ENCODE data around the gene OMP. TPM values are rescaled to one million over a fixed set of nuclear protein-coding genes. Genes with fewer than 3 reads are reported as not detected.
A peak's percentile ranks its signal among the peaks of the same experiment; 100 is the strongest.

Gene OMP
- total RNA-seq, 3 donors from 2014 or later = not detected

DNA sequence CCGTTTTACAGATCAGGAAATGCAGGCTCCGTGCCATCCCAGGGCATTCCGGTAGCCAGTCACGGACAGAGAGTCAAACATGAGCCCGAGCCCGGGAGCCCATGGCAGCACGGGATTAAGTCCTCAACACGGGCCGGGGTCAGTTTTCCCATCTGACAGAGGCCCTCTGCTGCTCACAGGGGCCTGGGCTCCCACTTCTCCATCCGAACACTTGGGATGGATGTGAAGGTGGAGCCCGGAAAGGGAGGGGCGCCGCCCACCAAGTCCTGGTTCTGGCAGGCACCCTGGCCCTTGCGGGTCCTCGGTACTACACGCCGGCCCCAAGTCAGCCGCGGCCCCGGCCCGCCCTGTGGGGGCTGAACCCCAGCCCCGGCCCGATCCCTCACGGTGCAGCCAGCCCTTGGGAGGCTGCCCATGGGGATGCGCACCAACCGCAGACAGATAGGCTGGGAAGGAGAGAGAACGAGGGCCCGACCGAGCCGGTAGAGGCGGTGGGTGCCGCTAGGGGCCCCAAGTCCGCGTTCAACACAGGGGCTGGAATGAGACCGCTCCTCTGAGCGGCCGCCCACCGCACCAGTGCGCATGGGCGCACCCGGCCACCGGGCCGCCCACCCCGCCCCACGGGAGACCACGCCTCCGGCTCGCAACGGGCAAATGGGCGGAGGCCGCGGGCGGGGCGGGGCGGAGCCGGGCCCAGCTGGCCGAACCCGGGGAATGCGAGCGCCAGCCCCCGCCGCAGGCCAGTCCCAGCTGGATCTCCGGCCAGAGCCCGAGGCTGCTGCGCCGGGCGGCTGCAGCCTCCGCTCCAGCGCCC, 36.2 kb upstream of the OMP start, which contains the start of gene CAPN5:
Gene CAPN5, plus strand, starts transcription at position 743 of the 814 bp plus-strand sequence. CDS start 17,916 bp downstream, outside the sequence.
- Histone ChIP-seq H3K36me3 (no peaks in the 10 kb centered on the region), H3K27me3 (no peaks in the 10 kb centered on the region), H3K27ac (peak within 1 kb of the TSS; percentile 84 to 98), H3K9me3 (no peaks in the 10 kb centered on the region), H3K4me1 (no peaks in the 10 kb centered on the region), H3K4me3 (peak within 1 kb of the TSS; percentile 65 to 94 (median 66))
- peak; percentile 78 to 80 for DNase-seq (ENCODE audit: low spot score in 2 of 2)
- intact Hi-C loops (cut with DNase I; ENCODE audit: low total_unique reads) = loop anchor here (1.0 to 10.0 kb wide), 2 partner anchors 58 to 252 kb away; no protein-coding TSS in a partner anchor
- TF ChIP-seq, protein P1, sequence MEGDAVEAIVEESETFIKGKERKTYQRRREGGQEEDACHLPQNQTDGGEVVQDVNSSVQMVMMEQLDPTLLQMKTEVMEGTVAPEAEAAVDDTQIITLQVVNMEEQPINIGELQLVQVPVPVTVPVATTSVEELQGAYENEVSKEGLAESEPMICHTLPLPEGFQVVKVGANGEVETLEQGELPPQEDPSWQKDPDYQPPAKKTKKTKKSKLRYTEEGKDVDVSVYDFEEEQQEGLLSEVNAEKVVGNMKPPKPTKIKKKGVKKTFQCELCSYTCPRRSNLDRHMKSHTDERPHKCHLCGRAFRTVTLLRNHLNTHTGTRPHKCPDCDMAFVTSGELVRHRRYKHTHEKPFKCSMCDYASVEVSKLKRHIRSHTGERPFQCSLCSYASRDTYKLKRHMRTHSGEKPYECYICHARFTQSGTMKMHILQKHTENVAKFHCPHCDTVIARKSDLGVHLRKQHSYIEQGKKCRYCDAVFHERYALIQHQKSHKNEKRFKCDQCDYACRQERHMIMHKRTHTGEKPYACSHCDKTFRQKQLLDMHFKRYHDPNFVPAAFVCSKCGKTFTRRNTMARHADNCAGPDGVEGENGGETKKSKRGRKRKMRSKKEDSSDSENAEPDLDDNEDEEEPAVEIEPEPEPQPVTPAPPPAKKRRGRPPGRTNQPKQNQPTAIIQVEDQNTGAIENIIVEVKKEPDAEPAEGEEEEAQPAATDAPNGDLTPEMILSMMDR (IDR thresholded peaks at IDR 0.05) = peak in 1 of 3 donors; percentile 28
- TF ChIP-seq POLR2AphosphoS5 (IDR thresholded peaks at IDR 0.05) (peak; percentile 55 to 70 (median 68)), POLR2A (IDR thresholded peaks at IDR 0.05) (peak; percentile 81)

DNA sequence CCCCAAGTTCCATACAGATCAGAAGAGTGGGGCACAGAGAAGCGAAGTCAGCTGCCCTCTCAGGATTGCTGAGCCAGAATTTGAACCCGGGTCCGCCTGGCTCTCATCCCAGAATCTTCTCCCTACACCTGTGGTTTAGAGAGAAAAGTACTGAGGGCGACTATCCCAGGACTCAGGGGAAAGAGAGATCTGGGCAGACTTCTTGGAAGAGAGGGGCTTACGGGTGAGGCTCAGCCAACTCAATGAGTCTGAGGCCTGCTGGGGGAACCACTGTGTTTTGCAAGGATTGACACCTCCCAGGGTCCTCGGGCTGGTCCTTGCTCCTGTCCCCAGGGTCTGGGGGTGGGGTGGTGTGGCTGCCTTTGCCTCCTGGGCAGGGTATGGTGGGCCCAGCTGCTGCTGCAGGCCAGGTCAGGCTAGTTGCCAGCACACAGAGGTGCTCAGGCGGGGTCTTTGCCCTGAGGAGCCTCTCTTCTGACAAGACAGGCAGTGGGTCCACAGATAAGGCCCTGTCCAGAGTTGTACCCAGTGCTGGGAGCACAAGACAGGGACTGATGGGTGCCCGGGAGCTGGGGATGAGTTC, 34.7 kb upstream of the OMP start:
- intact Hi-C loops (cut with DNase I; ENCODE audit: low total_unique reads) = loop anchor here (10.0 kb wide), 1 partner anchor 253 kb away; no protein-coding TSS in a partner anchor
- H3K4me1 ChIP-seq = peaks cover 2 to 5% of the 10 kb centered on the region in 2 donors

DNA sequence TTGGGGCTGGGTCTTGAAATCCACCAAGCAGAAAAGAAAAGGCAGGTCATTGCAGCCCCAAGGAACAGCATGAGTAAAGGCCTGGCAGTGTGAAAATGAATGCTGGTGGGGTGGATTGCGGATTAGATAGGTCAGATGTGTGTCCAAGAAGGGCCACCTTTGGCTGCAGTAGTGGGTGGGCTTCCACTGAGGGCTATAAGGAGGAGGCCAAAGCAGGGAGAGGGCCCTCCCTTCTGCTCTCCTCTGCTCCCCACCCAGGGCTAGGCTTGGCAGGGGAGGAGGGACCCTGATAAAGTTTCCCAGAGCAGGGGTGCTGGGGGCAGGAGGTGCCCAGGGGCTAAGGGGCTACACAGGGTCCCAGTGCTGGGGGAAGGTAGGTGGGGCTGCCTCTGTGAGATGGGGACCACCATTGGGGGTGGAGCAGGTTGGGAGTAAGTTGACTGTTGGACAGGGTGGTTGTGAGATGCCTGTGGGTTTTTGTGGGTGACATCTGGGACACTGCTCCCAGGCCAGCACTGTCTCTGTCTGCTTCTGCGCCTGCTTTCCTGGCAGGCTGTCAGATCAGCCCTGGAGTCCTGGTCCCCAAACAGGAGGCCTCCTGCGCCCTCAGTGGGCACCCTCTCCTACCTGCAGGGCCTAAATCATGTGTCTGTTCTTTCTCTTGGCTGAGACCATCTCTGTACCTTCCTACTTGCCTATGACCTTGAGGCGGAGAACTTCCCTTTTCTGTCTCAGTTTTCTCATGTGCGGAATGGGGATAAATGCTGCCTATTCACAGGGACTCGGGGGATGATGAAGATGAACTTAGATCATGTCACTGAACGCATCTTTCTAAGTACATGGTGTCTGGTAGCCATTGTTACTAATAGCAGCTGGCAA, 33.9 kb upstream of the OMP start:
- DNase-seq (ENCODE audit: low spot score in 2 of 2) = peak in 1 of 2 donors; percentile 46
- TF ChIP-seq POLR2AphosphoS5 (IDR thresholded peaks at IDR 0.05) (no peak), POLR2A (IDR thresholded peaks at IDR 0.05) (no peak)
- TF ChIP-seq, protein P1 (IDR thresholded peaks at IDR 0.05) = no peak
- Histone ChIP-seq H3K27me3 (no peaks in the 10 kb centered on the region), H3K36me3 (no peaks in the 10 kb centered on the region), H3K9me3 (no peaks in the 10 kb centered on the region), H3K4me1 (peaks cover 5 to 12% of the 10 kb centered on the region in 2 donors), H3K4me3 (no peak overlapping the region), H3K27ac (peak overlapping the region in 1 of 2 donors; percentile 36)
- intact Hi-C loops (cut with DNase I; ENCODE audit: low total_unique reads) = loop anchor here (10.0 kb wide), 1 partner anchor 254 kb away; no protein-coding TSS in a partner anchor

More for the DNA sequence above, 34.7 kb upstream of the OMP start:
- peak in 1 of 2 donors; percentile 33 for DNase-seq (ENCODE audit: low spot score in 2 of 2)
- no peaks in the 10 kb centered on the region for H3K27me3 ChIP-seq
- H3K9me3 ChIP-seq = no peaks in the 10 kb centered on the region
- no peaks in the 10 kb centered on the region for H3K36me3 ChIP-seq
- H3K27ac ChIP-seq = peak overlapping the region in 1 of 2 donors; percentile 36
- TF ChIP-seq, protein P1 (IDR thresholded peaks at IDR 0.05) = no peak
- TF ChIP-seq POLR2A (IDR thresholded peaks at IDR 0.05) (no peak), POLR2AphosphoS5 (IDR thresholded peaks at IDR 0.05) (no peak)
- peak overlapping the region; percentile 65 to 94 (median 66) for H3K4me3 ChIP-seq

DNA sequence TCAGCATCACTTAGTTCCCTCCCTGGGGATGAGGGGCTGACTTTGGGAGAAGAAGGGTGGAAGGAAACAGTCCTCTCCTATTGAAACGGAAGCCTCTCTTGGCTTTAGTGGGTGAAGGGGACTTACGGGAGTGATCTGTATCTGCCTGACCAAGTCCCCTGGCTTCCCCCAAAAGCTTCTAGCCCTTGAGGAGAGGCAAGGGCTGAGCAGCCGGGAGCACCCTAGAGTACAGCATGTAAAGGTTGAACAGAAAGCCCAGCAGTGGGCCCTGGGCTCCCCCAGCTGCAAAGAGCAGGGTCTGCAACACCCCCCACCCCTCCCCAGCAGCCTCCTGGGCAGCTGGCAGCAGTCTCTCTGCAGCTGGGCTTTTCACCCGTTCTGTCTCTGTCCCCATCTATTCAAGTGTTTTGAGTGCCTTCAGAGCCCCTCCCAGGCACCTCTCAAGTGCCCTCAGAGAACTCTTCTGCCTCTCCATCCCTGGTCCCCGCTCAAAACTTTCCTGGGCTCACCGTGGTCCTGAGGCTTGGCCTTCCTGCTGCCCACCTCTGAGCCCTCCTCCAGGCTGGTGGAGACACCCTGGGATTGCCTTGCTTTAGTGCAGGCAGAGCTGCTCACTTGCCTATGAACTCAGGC, 33.2 kb upstream of the OMP start:
- DNase-seq (ENCODE audit: low spot score in 2 of 2) = peak in 1 of 2 donors; percentile 12
- TF ChIP-seq POLR2A (IDR thresholded peaks at IDR 0.05) (no peak), POLR2AphosphoS5 (IDR thresholded peaks at IDR 0.05) (no peak)
- TF ChIP-seq, protein P1 (IDR thresholded peaks at IDR 0.05) = no peak
- H3K27ac ChIP-seq = no peak overlapping the region
- no peaks in the 10 kb centered on the region for H3K27me3 ChIP-seq
- H3K4me3 ChIP-seq = no peak overlapping the region
- intact Hi-C loops (cut with DNase I; ENCODE audit: low total_unique reads) = loop anchor here (10.0 kb wide), 1 partner anchor 255 kb away; no protein-coding TSS in a partner anchor
- H3K36me3 ChIP-seq = no peaks in the 10 kb centered on the region
- H3K4me1 ChIP-seq = peaks cover 5 to 20% of the 10 kb centered on the region in 2 donors
- H3K9me3 ChIP-seq = no peaks in the 10 kb centered on the region
